ENCODE measurements around the gene RAB36.
A peak's percentile ranks its signal among the peaks of the same experiment; 100 is the strongest.

RAB36 gene

GRCh38 chr22:23098230-23098705, 47.0 kb upstream of the RAB36 start:
- Histone ChIP-seq H3K9ac (ENCODE audit: low read depth, low read length, poor library complexity) (no peak overlapping the region), H3K4me3 (ENCODE audit: low read length in 2 of 2) (no peak overlapping the region), H3K14ac (ENCODE audit: low read length) (peak overlapping the region; percentile 17), H3K27ac (replicated peaks; ENCODE audit: low read length) (no peak overlapping the region), H3K79me1 (ENCODE audit: low read depth, low read length) (peaks cover 19% of the 10 kb centered on the region), H3K4me1 (ENCODE audit: control insufficient read depth in 2 of 2, insufficient read depth in 1 of 2, low read depth in 1 of 2, low read length in 2 of 2) (peaks cover 8 to 13% of the 10 kb centered on the region in 2 donors), H3K18ac (ENCODE audit: low read length) (peak overlapping the region; percentile 53), H3K4me2 (ENCODE audit: insufficient read depth, low read length, poor library complexity, severe bottlenecking) (no peak overlapping the region), H3K23ac (ENCODE audit: low read depth, low read length, poor library complexity) (peak overlapping the region; percentile 100), H2BK5ac (ENCODE audit: low read length) (no peak overlapping the region), H3K9me3 (replicated peaks in 1 of 2; ENCODE audit: control insufficient read depth in 2 of 2, insufficient read depth in 1 of 2, low read depth in 1 of 2, low read length in 2 of 2) (no peaks in the 10 kb centered on the region), H2AK5ac (ENCODE audit: low read depth, low read length) (no peak overlapping the region), H2AFZ (ENCODE audit: low read length) (no peak overlapping the region), H2BK120ac (ENCODE audit: low read depth, low read length) (no peak overlapping the region), H4K91ac (ENCODE audit: low read depth, low read length, poor library complexity) (no peak overlapping the region), H3K27me3 (ENCODE audit: control insufficient read depth in 3 of 3, insufficient read depth in 3 of 3, low read depth in 1 of 3, low read length in 3 of 3) (no peaks in the 10 kb centered on the region), H3K4ac (ENCODE audit: low read length) (no peak overlapping the region), H2BK12ac (ENCODE audit: low read length) (no peak overlapping the region), H3K36me3 (replicated peaks in 1 of 2; ENCODE audit: control insufficient read depth in 2 of 2, insufficient read depth in 2 of 2, low read length in 2 of 2) (peaks cover 16 to 22% of the 10 kb centered on the region in 2 donors), H4K8ac (ENCODE audit: low read depth, low read length) (peak overlapping the region; percentile 94), H2BK15ac (ENCODE audit: low read length) (no peak overlapping the region)
- DNase-seq (ENCODE audit: low spot score), result no peak
- WGBS, 2 donors (ENCODE audit: extremely low coverage in 2 of 2, insufficient read length in 2 of 2, insufficient replicate concordance in 1 of 2), result no CpG with 5 or more reads among the region's 5 CpGs

- no peak overlapping the region for H3K27ac ChIP-seq (replicated peaks; ENCODE audit: low read length)
- no peak for DNase-seq (ENCODE audit: low spot score)
Measured at GRCh38 chr22:23098718-23099530, 46.4 kb upstream of the RAB36 start.

GRCh38 chr22:23099531-23099804, 45.8 kb upstream of the RAB36 start:
- Histone ChIP-seq H4K91ac (ENCODE audit: low read depth, low read length, poor library complexity) (no peak overlapping the region), H3K18ac (ENCODE audit: low read length) (no peak overlapping the region), H2BK5ac (ENCODE audit: low read length) (no peak overlapping the region), H4K8ac (ENCODE audit: low read depth, low read length) (no peak overlapping the region), H3K79me1 (ENCODE audit: low read depth, low read length) (peaks cover 12% of the 10 kb centered on the region), H3K36me3 (replicated peaks in 1 of 2; ENCODE audit: control insufficient read depth in 2 of 2, insufficient read depth in 2 of 2, low read length in 2 of 2) (peaks cover 16 to 23% of the 10 kb centered on the region in 2 donors), H3K23ac (ENCODE audit: low read depth, low read length, poor library complexity) (peak overlapping the region; percentile 92), H3K4me3 (ENCODE audit: low read length in 2 of 2) (no peak overlapping the region), H3K14ac (ENCODE audit: low read length) (no peak overlapping the region), H3K4me2 (ENCODE audit: insufficient read depth, low read length, poor library complexity, severe bottlenecking) (no peak overlapping the region), H3K27ac (replicated peaks; ENCODE audit: low read length) (no peak overlapping the region), H3K27me3 (ENCODE audit: control insufficient read depth in 3 of 3, insufficient read depth in 3 of 3, low read depth in 1 of 3, low read length in 3 of 3) (no peaks in the 10 kb centered on the region), H3K9ac (ENCODE audit: low read depth, low read length, poor library complexity) (peak overlapping the region; percentile 54), H2BK120ac (ENCODE audit: low read depth, low read length) (no peak overlapping the region), H2BK12ac (ENCODE audit: low read length) (no peak overlapping the region), H3K4me1 (ENCODE audit: control insufficient read depth in 2 of 2, insufficient read depth in 1 of 2, low read depth in 1 of 2, low read length in 2 of 2) (peaks cover 8 to 14% of the 10 kb centered on the region in 2 donors), H2AK5ac (ENCODE audit: low read depth, low read length) (no peak overlapping the region), H2BK15ac (ENCODE audit: low read length) (no peak overlapping the region), H2AFZ (ENCODE audit: low read length) (no peak overlapping the region), H3K9me3 (replicated peaks in 1 of 2; ENCODE audit: control insufficient read depth in 2 of 2, insufficient read depth in 1 of 2, low read depth in 1 of 2, low read length in 2 of 2) (no peaks in the 10 kb centered on the region), H3K4ac (ENCODE audit: low read length) (no peak overlapping the region)
- no peak for DNase-seq (ENCODE audit: low spot score)
- WGBS, 2 donors (ENCODE audit: extremely low coverage in 2 of 2, insufficient read length in 2 of 2, insufficient replicate concordance in 1 of 2), result no CpG with 5 or more reads among the region's 6 CpGs

More at GRCh38 chr22:23098718-23099530, 46.4 kb upstream of the RAB36 start:
- H3K9ac ChIP-seq (ENCODE audit: low read depth, low read length, poor library complexity), result peak overlapping the region; percentile 50
- H2BK5ac ChIP-seq (ENCODE audit: low read length), result no peak overlapping the region
- peak overlapping the region; percentile 25 for H3K14ac ChIP-seq (ENCODE audit: low read length)
- no peak overlapping the region for H2AFZ ChIP-seq (ENCODE audit: low read length)
- H2AK5ac ChIP-seq (ENCODE audit: low read depth, low read length), result no peak overlapping the region
- no peak overlapping the region for H3K4me3 ChIP-seq (ENCODE audit: low read length in 2 of 2)
- H2BK12ac ChIP-seq (ENCODE audit: low read length), result no peak overlapping the region
- H3K4me1 ChIP-seq (ENCODE audit: control insufficient read depth in 2 of 2, insufficient read depth in 1 of 2, low read depth in 1 of 2, low read length in 2 of 2), result peaks cover 8 to 14% of the 10 kb centered on the region in 2 donors
- peaks cover 16 to 23% of the 10 kb centered on the region in 2 donors for H3K36me3 ChIP-seq (replicated peaks in 1 of 2; ENCODE audit: control insufficient read depth in 2 of 2, insufficient read depth in 2 of 2, low read length in 2 of 2)
- H3K18ac ChIP-seq (ENCODE audit: low read length), result no peak overlapping the region
- H4K8ac ChIP-seq (ENCODE audit: low read depth, low read length), result no peak overlapping the region
- no peaks in the 10 kb centered on the region for H3K9me3 ChIP-seq (replicated peaks in 1 of 2; ENCODE audit: control insufficient read depth in 2 of 2, insufficient read depth in 1 of 2, low read depth in 1 of 2, low read length in 2 of 2)
- WGBS, 2 donors (ENCODE audit: extremely low coverage in 2 of 2, insufficient read length in 2 of 2, insufficient replicate concordance in 1 of 2), result no CpG with 5 or more reads among the region's 28 CpGs
- peaks cover 16% of the 10 kb centered on the region for H3K79me1 ChIP-seq (ENCODE audit: low read depth, low read length)
- H3K4ac ChIP-seq (ENCODE audit: low read length), result no peak overlapping the region
- H4K91ac ChIP-seq (ENCODE audit: low read depth, low read length, poor library complexity), result no peak overlapping the region
- H2BK15ac ChIP-seq (ENCODE audit: low read length), result no peak overlapping the region
- no peak overlapping the region for H2BK120ac ChIP-seq (ENCODE audit: low read depth, low read length)
- H3K23ac ChIP-seq (ENCODE audit: low read depth, low read length, poor library complexity), result peak overlapping the region; percentile 92
- H3K27me3 ChIP-seq (ENCODE audit: control insufficient read depth in 3 of 3, insufficient read depth in 3 of 3, low read depth in 1 of 3, low read length in 3 of 3), result no peaks in the 10 kb centered on the region
- H3K4me2 ChIP-seq (ENCODE audit: insufficient read depth, low read length, poor library complexity, severe bottlenecking), result no peak overlapping the region

GRCh38 chr22:23100124-23100801, 45.0 kb upstream of the RAB36 start:
- no peak overlapping the region for H4K8ac ChIP-seq (ENCODE audit: low read depth, low read length)
- H2AFZ ChIP-seq (ENCODE audit: low read length), result no peak overlapping the region
- no peak overlapping the region for H2AK5ac ChIP-seq (ENCODE audit: low read depth, low read length)
- H3K23ac ChIP-seq (ENCODE audit: low read depth, low read length, poor library complexity), result peak overlapping the region; percentile 94
- no peaks in the 10 kb centered on the region for H3K27me3 ChIP-seq (ENCODE audit: control insufficient read depth in 3 of 3, insufficient read depth in 3 of 3, low read depth in 1 of 3, low read length in 3 of 3)
- H3K79me1 ChIP-seq (ENCODE audit: low read depth, low read length), result peaks cover 12% of the 10 kb centered on the region
- no peak overlapping the region for H3K14ac ChIP-seq (ENCODE audit: low read length)
- H2BK15ac ChIP-seq (ENCODE audit: low read length), result no peak overlapping the region
- peaks cover 2 to 7% of the 10 kb centered on the region in 2 donors for H3K4me1 ChIP-seq (ENCODE audit: control insufficient read depth in 2 of 2, insufficient read depth in 1 of 2, low read depth in 1 of 2, low read length in 2 of 2)
- no peak overlapping the region for H2BK5ac ChIP-seq (ENCODE audit: low read length)
- H3K9ac ChIP-seq (ENCODE audit: low read depth, low read length, poor library complexity), result no peak overlapping the region
- WGBS, 2 donors (ENCODE audit: extremely low coverage in 2 of 2, insufficient read length in 2 of 2, insufficient replicate concordance in 1 of 2), result no CpG with 5 or more reads among the region's 7 CpGs
- peaks cover 16 to 25% of the 10 kb centered on the region in 2 donors for H3K36me3 ChIP-seq (replicated peaks in 1 of 2; ENCODE audit: control insufficient read depth in 2 of 2, insufficient read depth in 2 of 2, low read length in 2 of 2)
- no peak overlapping the region for H3K4ac ChIP-seq (ENCODE audit: low read length)
- H2BK12ac ChIP-seq (ENCODE audit: low read length), result no peak overlapping the region
- no peak overlapping the region for H3K4me2 ChIP-seq (ENCODE audit: insufficient read depth, low read length, poor library complexity, severe bottlenecking)
- no peak overlapping the region for H4K91ac ChIP-seq (ENCODE audit: low read depth, low read length, poor library complexity)
- H3K18ac ChIP-seq (ENCODE audit: low read length), result no peak overlapping the region
- no peak overlapping the region for H2BK120ac ChIP-seq (ENCODE audit: low read depth, low read length)
- no peak for DNase-seq (ENCODE audit: low spot score)
- no peaks in the 10 kb centered on the region for H3K9me3 ChIP-seq (replicated peaks in 1 of 2; ENCODE audit: control insufficient read depth in 2 of 2, insufficient read depth in 1 of 2, low read depth in 1 of 2, low read length in 2 of 2)
- H3K4me3 ChIP-seq (ENCODE audit: low read length in 2 of 2), result peak overlapping the region in 1 of 2 donors; percentile 60
- no peak overlapping the region for H3K27ac ChIP-seq (replicated peaks; ENCODE audit: low read length)
